ENCODE measurements around the gene UPP2. TPM values are rescaled to one million over a fixed set of nuclear protein-coding genes. Genes with fewer than 3 reads are reported as not detected.

The UPP2 gene
- total and polyA plus RNA-seq, 2 of the 8 experiments (the other 6 are each of a cell fraction or from before 2014, with no cell fraction given): not detected

- no peak overlapping the region for H3K14ac ChIP-seq (ENCODE audit: insufficient read length)
- peak overlapping the region in 1 of 4 experiments; percentile 34; a peak in 1 of 7 replicates for H3K9ac ChIP-seq (replicated peaks in 1 of 4; ENCODE audit: extremely low read depth in 1 of 4, low read depth in 3 of 4, low read length in 3 of 4)
- no peaks in the 10 kb centered on the region for H3K79me1 ChIP-seq (ENCODE audit: low read depth, low read length)
- no peak for FAIRE-seq
- H3K4me3 ChIP-seq (ENCODE audit: extremely low read depth in 1 of 4, insufficient read depth in 2 of 4, low read depth in 3 of 4, low read length in 4 of 4): no peak overlapping the region
- no peak overlapping the region for H3K56ac ChIP-seq (replicated peaks; ENCODE audit: insufficient read length, low read depth, low read length)
- H3K27me3 ChIP-seq (replicated peaks in 1 of 4; ENCODE audit: control insufficient read depth in 3 of 4, extremely low read depth in 1 of 4, insufficient read depth in 3 of 4, low read length in 3 of 4): no peaks in the 10 kb centered on the region
- no peak overlapping the region for H2BK20ac ChIP-seq (ENCODE audit: low read length)
- H3K4me1 ChIP-seq (replicated peaks in 1 of 4; ENCODE audit: control insufficient read depth in 3 of 4, insufficient read depth in 4 of 4, low read length in 3 of 4): no peaks in the 10 kb centered on the region
- H4K8ac ChIP-seq (ENCODE audit: extremely low read depth, insufficient read depth, low read length): no peak overlapping the region
- no peak overlapping the region for H3K4ac ChIP-seq (replicated peaks; ENCODE audit: insufficient read length, low read depth, low read length)
- no peaks in the 10 kb centered on the region for H3K9me3 ChIP-seq (ENCODE audit: insufficient read depth in 2 of 2, low read depth in 1 of 2, low read length in 1 of 2)
- H4K5ac ChIP-seq (ENCODE audit: insufficient read length, low read depth, low read length): no peak overlapping the region
- 90% methylated on average over 4 of the region's 4 CpGs; no CpG with 5 or more reads in 1 of the 2 experiments for WGBS, 2 experiments (ENCODE audit: extremely low coverage in 1 of 2, insufficient coverage in 1 of 2, insufficient read length in 1 of 2, insufficient replicate concordance in 2 of 2, low coverage in 1 of 2, low lambda C conversion rate in 2 of 2, missing lambda C conversion rate in 1 of 2)
- no peak overlapping the region for H3K23ac ChIP-seq (ENCODE audit: insufficient read length)
- no peaks in the 10 kb centered on the region for H4K20me1 ChIP-seq (replicated peaks in 1 of 2; ENCODE audit: control insufficient read depth in 1 of 2, insufficient read depth in 2 of 2, low read length in 2 of 2)
- DNase-seq (ENCODE audit: low read depth in 1 of 2, low spot score in 2 of 2): no peak
- H3K23me2 ChIP-seq (ENCODE audit: low read depth, low read length): no peaks in the 10 kb centered on the region
- no peaks in the 10 kb centered on the region for H3K36me3 ChIP-seq (ENCODE audit: control insufficient read depth in 2 of 4, insufficient read depth in 4 of 4, low read length in 3 of 4)
- no peak overlapping the region for H2BK12ac ChIP-seq (ENCODE audit: low read depth, low read length)
- H3K4me2 ChIP-seq (ENCODE audit: insufficient read depth in 1 of 2, low read depth in 2 of 2, low read length in 2 of 2): no peak overlapping the region
- H2BK5ac ChIP-seq (ENCODE audit: low read depth, low read length): no peak overlapping the region
- H3K18ac ChIP-seq (ENCODE audit: extremely low read depth, low read length): no peak overlapping the region
- ChIA-PET POLR2A (ENCODE audit: partially characterized antibody) (no interaction called here), CTCF (ENCODE audit: partially characterized antibody) (no interaction called here)
- no peak overlapping the region for H2BK15ac ChIP-seq (ENCODE audit: low read length)
- no peak overlapping the region for H4K91ac ChIP-seq (replicated peaks; ENCODE audit: insufficient read length, low read length)
- TF ChIP-seq, protein P1, sequence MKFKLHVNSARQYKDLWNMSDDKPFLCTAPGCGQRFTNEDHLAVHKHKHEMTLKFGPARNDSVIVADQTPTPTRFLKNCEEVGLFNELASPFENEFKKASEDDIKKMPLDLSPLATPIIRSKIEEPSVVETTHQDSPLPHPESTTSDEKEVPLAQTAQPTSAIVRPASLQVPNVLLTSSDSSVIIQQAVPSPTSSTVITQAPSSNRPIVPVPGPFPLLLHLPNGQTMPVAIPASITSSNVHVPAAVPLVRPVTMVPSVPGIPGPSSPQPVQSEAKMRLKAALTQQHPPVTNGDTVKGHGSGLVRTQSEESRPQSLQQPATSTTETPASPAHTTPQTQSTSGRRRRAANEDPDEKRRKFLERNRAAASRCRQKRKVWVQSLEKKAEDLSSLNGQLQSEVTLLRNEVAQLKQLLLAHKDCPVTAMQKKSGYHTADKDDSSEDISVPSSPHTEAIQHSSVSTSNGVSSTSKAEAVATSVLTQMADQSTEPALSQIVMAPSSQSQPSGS (IDR thresholded peaks at IDR 0.05; ENCODE audit: low read length): no peak
- no peak for TF ChIP-seq HDAC2 (IDR thresholded peaks at IDR 0.05; ENCODE audit: borderline replicate concordance in 1 of 2, low read depth in 2 of 2, low read length in 2 of 2)
- TF ChIP-seq TBP (IDR thresholded peaks at IDR 0.05; ENCODE audit: low read depth, low read length): no peak
- H2AFZ ChIP-seq (ENCODE audit: low read length): no peak overlapping the region
- no peak overlapping the region for H2BK120ac ChIP-seq (replicated peaks; ENCODE audit: low read depth, low read length)
- no peaks in the 10 kb centered on the region for H3K79me2 ChIP-seq (ENCODE audit: control insufficient read depth in 1 of 2, insufficient read depth in 2 of 2, low read length in 2 of 2)
- H2AK5ac ChIP-seq (ENCODE audit: low read depth, low read length): no peak overlapping the region
- no peak overlapping the region for H3K27ac ChIP-seq (ENCODE audit: low read depth, low read length)
Observed at GRCh38 chr2:158134055-158134454, 32.4 kb downstream of the UPP2 start.
